HEK293 (cell line): ENCODE results near the gene GTF2F2.

Experiments used
- CTCF ChIP-seq: fragments of 450-650 bp; formaldehyde crosslinking; IDR thresholded peaks from 2 replicates; pipeline ENCODE4 v1.5.1; 2016; ENCODE audit warnings: missing biosample characterization, missing genetic modification characterization
- HOXC10 ChIP-seq: sonication (generic); formaldehyde crosslinking; IDR thresholded peaks from 2 replicates; pipeline ENCODE4 v1.8.1; 2023; ENCODE audit warnings: mild to moderate bottlenecking, missing genetic modification reagents
- INSM2 ChIP-seq: fragments of 450-650 bp; formaldehyde crosslinking; IDR thresholded peaks from 2 replicates; pipeline ENCODE4 v1.5.1; 2016; ENCODE audit warnings: missing biosample characterization, missing genetic modification characterization
- REPIN1 ChIP-seq: fragments of 450-650 bp; formaldehyde crosslinking; IDR thresholded peaks from 2 replicates; pipeline ENCODE4 v1.5.1; 2017; ENCODE audit warnings: missing biosample characterization, missing genetic modification characterization, low read depth
- REST ChIP-seq: fragments of 450-650 bp; formaldehyde crosslinking; IDR thresholded peaks from 2 replicates; pipeline ENCODE4 v1.5.1; 2016; ENCODE audit warnings: missing biosample characterization, missing genetic modification characterization
- SETDB1 ChIP-seq: IDR thresholded peaks from one replicate; pipeline ENCODE4 v1.6.1; 2017; ENCODE audit warnings: mild to moderate bottlenecking, low read length, moderate library complexity, mixed read lengths; ENCODE audit not compliant: insufficient read length
- ZBTB17 ChIP-seq: fragments of 450-650 bp; formaldehyde crosslinking; IDR thresholded peaks from 2 replicates; pipeline ENCODE4 v1.5.1; 2016; ENCODE audit warnings: missing biosample characterization, missing genetic modification characterization
- ZNF174 ChIP-seq: fragments of 450-650 bp; formaldehyde crosslinking; IDR thresholded peaks from 2 replicates; pipeline ENCODE4 v1.5.0; 2017; ENCODE audit warnings: missing biosample characterization, mild to moderate bottlenecking, missing genetic modification characterization
- ZNF274 ChIP-seq, 2 experiments: fragments of 200-500 bp in 1 of 2; fragments of 450-650 bp in 1 of 2; sonication (Bioruptor generic) in 1 of 2; formaldehyde crosslinking in 1 of 2; IDR thresholded peaks; 2 replicates each; pipeline versions ENCODE4 v1.5.1 to v1.6.1; 2014 to 2016; ENCODE audit warnings: borderline replicate concordance in 1 of 2, inconsistent platforms in 1 of 2, low read length in 1 of 2, missing biosample characterization in 1 of 2, missing genetic modification characterization in 1 of 2
- ZNF311 ChIP-seq: fragments of 450-650 bp; formaldehyde crosslinking; IDR thresholded peaks from 2 replicates; pipeline ENCODE4 v1.5.1; 2017; ENCODE audit warnings: missing biosample characterization, missing genetic modification characterization, borderline replicate concordance

GRCh38 chr13:45209229-45209628 is 88.9 kb downstream of the GTF2F2 start:
- TF ChIP-seq CTCF (tag by site-specific recombination) (no peak), ZBTB17 (tag by site-specific recombination) (no peak), ZNF274 (IDR thresholded peaks at IDR 0.05; ENCODE audit: low read length) (no peak), ZNF274 (tag by site-specific recombination; IDR thresholded peaks at IDR 0.05; ENCODE audit: borderline replicate concordance) (no peak), ZNF311 (no peak), REST (no peak), SETDB1 (no peak), HOXC10 (CRISPR knock-in tag) (no peak), INSM2 (tag by site-specific recombination) (no peak), REPIN1 (tag by site-specific recombination) (no peak), ZNF174 (no peak)
